ENCODE results near the gene UMODL1.

DNA sequence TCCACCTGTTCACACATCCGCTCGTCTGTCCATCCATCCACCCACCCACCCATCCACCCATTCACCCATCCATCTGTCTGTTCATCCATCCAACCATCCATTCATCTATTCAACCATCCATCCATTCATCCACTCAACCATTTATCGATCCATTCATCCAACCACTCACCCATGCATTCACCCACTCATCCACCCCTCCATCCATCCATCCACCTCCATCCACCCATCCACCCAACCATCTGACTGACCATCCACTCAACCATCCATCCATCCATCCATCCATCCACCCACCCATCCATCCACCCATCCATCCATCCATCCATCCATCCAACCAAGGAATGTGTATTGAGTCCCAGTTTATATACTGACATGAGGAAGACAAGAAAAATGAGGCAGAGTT is 73.1 kb downstream of the UMODL1 start:
- no peak for TF ChIP-seq CTCF (conservative IDR thresholded peaks at IDR 0.05)
- no peak for TF ChIP-seq EZH2 (IDR thresholded peaks at IDR 0.05; ENCODE audit: low read depth)
